OCI-LY7 (cell line): ENCODE results near the gene NODAL. TPM values are rescaled to one million over a fixed set of nuclear protein-coding genes. Genes with fewer than 3 reads are reported as not detected.

Experiments
- BruUV-seq: library from RNA; stranded (reverse); fragments of 400-500 nt; replicated peaks from 2 replicates; lab custom pipeline; 2021; lab: Mats Ljungman, UMichigan
- CTCF ChIA-PET: fragments of 300-600 bp; sonication (Branson Sonifier 250); formaldehyde crosslinking; loops from one replicate; lab custom pipeline; 2022; ENCODE audit warnings: antibody characterized with exemption; ENCODE audit not compliant: unreplicated experiment; lab: Charles Lee
- POLR2A ChIA-PET: fragments of 300-600 bp; sonication (Branson Sonifier 250); formaldehyde crosslinking; loops from one replicate; lab custom pipeline; 2022; ENCODE audit warnings: antibody characterized with exemption; lab: Charles Lee
- DNase-seq: peaks from one replicate; pipeline ENCODE4 v3.0.0-alpha.2; 2015; ENCODE audit warnings: low spot score
- H2AFZ ChIP-seq: fragments of 200-600 bp; sonication (generic), shearing (Covaris generic); 2 replicates; pipeline ENCODE4 v1.6.1; 2014; ENCODE audit warnings: mild to moderate bottlenecking, antibody characterized with exemption, low read length, moderate library complexity
- H3K27ac ChIP-seq: fragments of 200-600 bp; sonication (generic); 2 replicates; pipeline ENCODE4 v1.5.1; 2014; ENCODE audit warnings: mixed run types, low read depth, mild to moderate bottlenecking, moderate library complexity, low read length, inconsistent platforms; ENCODE audit not compliant: poor library complexity, severe bottlenecking
- H3K36me3 ChIP-seq: fragments of 200-600 bp; sonication (generic); 2 replicates; pipeline ENCODE4 v1.6.1; 2014; ENCODE audit warnings: mild to moderate bottlenecking, antibody characterized with exemption, low read length, moderate library complexity, mixed read lengths; ENCODE audit not compliant: insufficient read depth
- H3K4me1 ChIP-seq: fragments of 200-600 bp; sonication (generic); 2 replicates; pipeline ENCODE4 v1.5.1; 2014; ENCODE audit warnings: mild to moderate bottlenecking, low read length; ENCODE audit not compliant: insufficient read depth, poor library complexity, severe bottlenecking
- H3K4me2 ChIP-seq: fragments of 200-600 bp; sonication (generic); 2 replicates; pipeline ENCODE4 v1.6.1; 2014; ENCODE audit warnings: mild to moderate bottlenecking, low read length
- H3K4me3 ChIP-seq: fragments of 200-600 bp; sonication (generic); 2 replicates; pipeline ENCODE4 v1.5.1; 2014; ENCODE audit warnings: mild to moderate bottlenecking, low read depth, low read length; ENCODE audit not compliant: poor library complexity, severe bottlenecking
- H3K79me2 ChIP-seq: fragments of 200-600 bp; sonication (generic); 2 replicates; pipeline ENCODE4 v1.6.1; 2016; ENCODE audit warnings: low read depth, mild to moderate bottlenecking, low read length, moderate library complexity, mixed read lengths; ENCODE audit not compliant: insufficient read depth
- H3K9me2 ChIP-seq: fragments of 200-600 bp; sonication (generic); 2 replicates; pipeline ENCODE4 v1.6.1; 2016; ENCODE audit warnings: mild to moderate bottlenecking, low read length, mixed read lengths; ENCODE audit not compliant: insufficient read depth
- H3K9me3 ChIP-seq: fragments of 200-600 bp; sonication (generic); 2 replicates; pipeline ENCODE4 v1.6.1; 2014; ENCODE audit warnings: mild to moderate bottlenecking, mixed run types, low read length, mixed read lengths
- H4K20me1 ChIP-seq: fragments of 200-600 bp; sonication (generic); 2 replicates; pipeline ENCODE4 v1.6.1; 2014; ENCODE audit warnings: mild to moderate bottlenecking, antibody characterized with exemption, low read length, moderate library complexity, mixed read lengths; ENCODE audit not compliant: insufficient read depth
- CTCF ChIP-seq: fragments of 200-600 bp; sonication (generic); conservative IDR thresholded peaks from 2 replicates; pipeline ENCODE4 v1.5.1; 2014; ENCODE audit warnings: mild to moderate bottlenecking, antibody characterized with exemption, low read length, moderate library complexity, mixed read lengths
- EZH2phosphoT487 ChIP-seq: fragments of 200-600 bp; sonication (generic); IDR thresholded peaks from 2 replicates; pipeline ENCODE4 v1.6.1; 2018; ENCODE audit warnings: low read depth, borderline replicate concordance, mild to moderate bottlenecking, mixed run types, antibody characterized with exemption, low read length, moderate library complexity, mixed read lengths
- intact Hi-C: fragments of 100-400 bp; cut with micrococcal nuclease; formaldehyde crosslinking; loops from one replicate; pipeline ENCODE4 v1.10.0; 2022; ENCODE audit not compliant: unreplicated experiment
- total RNA-seq, 2 experiments: library from RNA; depleted of rRNA in 1 of 2; stranded (reverse); fragments of >200 nt in 1 of 2; shearing (Covaris generic) in 1 of 2; gene quantifications; 2 replicates each; pipeline ENCODE4 v1.2.3, GENCODE V29; 2014 to 2022

NODAL gene
- total RNA-seq, 2 experiments from 2014 or later = not detected

- no peaks in the 10 kb centered on the region for H3K4me1 ChIP-seq
- H3K4me2 ChIP-seq = no peak overlapping the region
- no peak for TF ChIP-seq CTCF
- TF ChIP-seq EZH2phosphoT487 = no peak
- CTCF ChIA-PET = no interaction called here
- H3K9me3 ChIP-seq = no peaks in the 10 kb centered on the region
- peaks cover 88% of the 10 kb centered on the region for H3K36me3 ChIP-seq
- no peak overlapping the region for H3K27ac ChIP-seq
- POLR2A ChIA-PET = interaction anchor here (1.1 to 1.6 kb wide), 3 partner anchors 11 to 20 kb away, joined by 4 read pairs; no protein-coding TSS in a partner anchor
- H2AFZ ChIP-seq = no peak overlapping the region
- H3K4me3 ChIP-seq = no peak overlapping the region
- H3K9me2 ChIP-seq = no peaks in the 10 kb centered on the region
- H3K79me2 ChIP-seq = no peaks in the 10 kb centered on the region
- no peaks in the 10 kb centered on the region for H4K20me1 ChIP-seq
- DNase-seq = no peak
- BruUV-seq = no TSS peak
- intact Hi-C loops = no loop called here
Observed at GRCh38 chr10:70425096-70425495, 16.4 kb downstream of the NODAL start.

GRCh38 chr10:70424320-70424719 lies 17.2 kb downstream of the NODAL start:
- H3K9me2 ChIP-seq = no peaks in the 10 kb centered on the region
- ChIA-PET POLR2A (interaction anchor here (0.6 to 1.6 kb wide), 5 partner anchors 9 to 430 kb away, joined by 3 to 4 read pairs (median 3); no protein-coding TSS in a partner anchor), CTCF (no interaction called here)
- H3K27ac ChIP-seq = no peak overlapping the region
- H3K4me3 ChIP-seq = no peak overlapping the region
- H3K36me3 ChIP-seq = peaks cover 91% of the 10 kb centered on the region
- H4K20me1 ChIP-seq = no peaks in the 10 kb centered on the region
- no peaks in the 10 kb centered on the region for H3K9me3 ChIP-seq
- intact Hi-C loops = no loop called here
- H3K4me1 ChIP-seq = no peaks in the 10 kb centered on the region
- no peak for TF ChIP-seq EZH2phosphoT487
- TF ChIP-seq CTCF = no peak
- no peak overlapping the region for H2AFZ ChIP-seq
- H3K4me2 ChIP-seq = no peak overlapping the region
- no peak for DNase-seq
- no TSS peak for BruUV-seq
- H3K79me2 ChIP-seq = no peaks in the 10 kb centered on the region

- no peaks in the 10 kb centered on the region for H3K4me1 ChIP-seq
- no peak overlapping the region for H3K4me3 ChIP-seq
- ChIA-PET CTCF (no interaction called here), POLR2A (interaction anchor here (0.6 kb wide), 1 partner anchor 13 kb away, joined by 3 read pairs; no protein-coding TSS in a partner anchor)
- no peak for DNase-seq
- H3K36me3 ChIP-seq = peaks cover 59% of the 10 kb centered on the region
- BruUV-seq = no TSS peak
- no peak overlapping the region for H3K4me2 ChIP-seq
- TF ChIP-seq CTCF (no peak), EZH2phosphoT487 (no peak)
- H4K20me1 ChIP-seq = no peaks in the 10 kb centered on the region
- no peaks in the 10 kb centered on the region for H3K9me2 ChIP-seq
- H3K9me3 ChIP-seq = no peaks in the 10 kb centered on the region
- H3K79me2 ChIP-seq = peaks cover 7% of the 10 kb centered on the region
- no peak overlapping the region for H2AFZ ChIP-seq
- intact Hi-C loops = no loop called here
- H3K27ac ChIP-seq = no peak overlapping the region
Observed at GRCh38 chr10:70418713-70419112, 22.8 kb downstream of the NODAL start.
